HepG2 (cell line): ENCODE results near the gene PPAN. TPM values are rescaled to one million over a fixed set of nuclear protein-coding genes. Genes with fewer than 3 reads are reported as not detected.

Source experiments
- ARNTL ChIP-seq: sonication (generic); formaldehyde crosslinking; IDR thresholded peaks from 2 replicates; pipeline ENCODE4 v1.4.0; 2020; ENCODE audit warnings: mild to moderate bottlenecking, missing genetic modification reagents
- HDAC1 ChIP-seq: sonication (generic); formaldehyde crosslinking; IDR thresholded peaks from 2 replicates; pipeline ENCODE4 v1.5.1; 2020; ENCODE audit warnings: mild to moderate bottlenecking, missing genetic modification reagents
- KDM2A ChIP-seq: sonication (generic); formaldehyde crosslinking; IDR thresholded peaks from 2 replicates; pipeline ENCODE4 v1.4.0; 2020; ENCODE audit warnings: low read depth, missing genetic modification reagents, borderline replicate concordance
- KDM5B ChIP-seq: sonication (generic); formaldehyde crosslinking; IDR thresholded peaks from 2 replicates; pipeline ENCODE4 v1.4.0; 2020; ENCODE audit warnings: missing genetic modification reagents, mild to moderate bottlenecking, borderline replicate concordance
- KLF15 ChIP-seq: sonication (generic); formaldehyde crosslinking; IDR thresholded peaks from 2 replicates; pipeline ENCODE4 v1.8.1; 2023; ENCODE audit warnings: borderline replicate concordance, mild to moderate bottlenecking, inconsistent platforms, missing genetic modification reagents, mixed read lengths
- NR2F6 ChIP-seq, 2 experiments: IDR thresholded peaks; 2 replicates each; pipeline ENCODE4 v1.6.1; 2016; ENCODE audit warnings: antibody characterized with exemption in 1 of 2, mild to moderate bottlenecking in 1 of 2
- SIN3A ChIP-seq: IDR thresholded peaks from 2 replicates; pipeline ENCODE4 v1.6.1; 2011; ENCODE audit warnings: low read depth, mild to moderate bottlenecking, control low read depth, low read length, borderline replicate concordance
- SP4 ChIP-seq: sonication (generic); formaldehyde crosslinking; IDR thresholded peaks from 2 replicates; pipeline ENCODE4 v1.8.1; 2023; ENCODE audit warnings: mild to moderate bottlenecking, missing genetic modification reagents
- TBP ChIP-seq: sonication (generic); formaldehyde crosslinking; IDR thresholded peaks from 2 replicates; pipeline ENCODE4 v1.5.0; 2020; ENCODE audit warnings: missing genetic modification reagents
- TOPORS ChIP-seq: sonication (generic); formaldehyde crosslinking; IDR thresholded peaks from 2 replicates; pipeline ENCODE4 v1.8.0; 2023; ENCODE audit warnings: mild to moderate bottlenecking, missing genetic modification reagents
- ZFY ChIP-seq: sonication (generic); formaldehyde crosslinking; IDR thresholded peaks from 2 replicates; pipeline ENCODE4 v1.4.0; 2020; ENCODE audit warnings: missing genetic modification reagents
- ZNF335 ChIP-seq: sonication (generic); formaldehyde crosslinking; IDR thresholded peaks from 2 replicates; pipeline ENCODE4 v1.4.0; 2020; ENCODE audit warnings: missing genetic modification reagents
- ZNF550 ChIP-seq: sonication (generic); formaldehyde crosslinking; IDR thresholded peaks from 2 replicates; pipeline ENCODE4 v1.4.0; 2020; ENCODE audit warnings: mild to moderate bottlenecking, missing genetic modification reagents, borderline replicate concordance
- polyA plus RNA-seq, 8 experiments: library from polyadenylated mRNA; depleted of rRNA in 3 of 8; stranded (reverse) in 7 of 8; unstranded in 1 of 8; fragments of >200 nt; fragmentation: Illumina TruSeq in 4 of 8; extraction: Trizol in 4 of 8; gene quantifications; 2 replicates each; pipeline versions ENCODE4 v1.2.1 to v1.2.3, GENCODE V29; 2011 to 2016; ENCODE audit warnings: low read depth in 4 of 8, missing spikeins in 1 of 8, mixed read lengths in 1 of 8; ENCODE audit not compliant: insufficient read depth in 1 of 8
- total RNA-seq, 5 experiments: library from RNA; depleted of rRNA; stranded (reverse); fragments of >200 nt; fragmentation: Illumina TruSeq; extraction: Trizol; gene quantifications; 2 replicates each; pipeline ENCODE4 v1.2.3, GENCODE V29; 2016; ENCODE audit warnings: low read depth in 1 of 5
- TF ChIP-seq, protein P1 (sequence below): sonication (generic); formaldehyde crosslinking; IDR thresholded peaks from 2 replicates; pipeline ENCODE4 v1.4.0; 2020; ENCODE audit warnings: low read depth, mild to moderate bottlenecking, missing genetic modification reagents
- TF ChIP-seq, protein P2 (sequence below): IDR thresholded peaks from 2 replicates; pipeline ENCODE4 v1.6.1; 2018; ENCODE audit warnings: missing genetic modification reagents, mild to moderate bottlenecking, missing compliant biosample characterization
- TF ChIP-seq, protein P3 (sequence below): sonication (generic); formaldehyde crosslinking; IDR thresholded peaks from 2 replicates; pipeline ENCODE4 v1.9.0; 2021; ENCODE audit warnings: missing genetic modification reagents, mild to moderate bottlenecking, borderline replicate concordance
- TF ChIP-seq, protein P4 (sequence below): sonication (generic); formaldehyde crosslinking; IDR thresholded peaks from 2 replicates; pipeline ENCODE4 v1.9.0; 2021; ENCODE audit warnings: missing genetic modification reagents, borderline replicate concordance
- TF ChIP-seq, protein P5 (sequence below): fragments of 450-650 bp; IDR thresholded peaks from 2 replicates; pipeline ENCODE4 v1.6.1; 2017
- TF ChIP-seq, protein P6 (sequence below): sonication (generic); formaldehyde crosslinking; IDR thresholded peaks from 2 replicates; pipeline ENCODE4 v1.4.0; 2020; ENCODE audit warnings: mild to moderate bottlenecking, missing genetic modification reagents

The PPAN gene
- total and polyA plus RNA-seq, 2 of the 13 experiments (the other 11 are each of a cell fraction or from before 2014, with no cell fraction given): 36.2 to 41.9 TPM

DNA sequence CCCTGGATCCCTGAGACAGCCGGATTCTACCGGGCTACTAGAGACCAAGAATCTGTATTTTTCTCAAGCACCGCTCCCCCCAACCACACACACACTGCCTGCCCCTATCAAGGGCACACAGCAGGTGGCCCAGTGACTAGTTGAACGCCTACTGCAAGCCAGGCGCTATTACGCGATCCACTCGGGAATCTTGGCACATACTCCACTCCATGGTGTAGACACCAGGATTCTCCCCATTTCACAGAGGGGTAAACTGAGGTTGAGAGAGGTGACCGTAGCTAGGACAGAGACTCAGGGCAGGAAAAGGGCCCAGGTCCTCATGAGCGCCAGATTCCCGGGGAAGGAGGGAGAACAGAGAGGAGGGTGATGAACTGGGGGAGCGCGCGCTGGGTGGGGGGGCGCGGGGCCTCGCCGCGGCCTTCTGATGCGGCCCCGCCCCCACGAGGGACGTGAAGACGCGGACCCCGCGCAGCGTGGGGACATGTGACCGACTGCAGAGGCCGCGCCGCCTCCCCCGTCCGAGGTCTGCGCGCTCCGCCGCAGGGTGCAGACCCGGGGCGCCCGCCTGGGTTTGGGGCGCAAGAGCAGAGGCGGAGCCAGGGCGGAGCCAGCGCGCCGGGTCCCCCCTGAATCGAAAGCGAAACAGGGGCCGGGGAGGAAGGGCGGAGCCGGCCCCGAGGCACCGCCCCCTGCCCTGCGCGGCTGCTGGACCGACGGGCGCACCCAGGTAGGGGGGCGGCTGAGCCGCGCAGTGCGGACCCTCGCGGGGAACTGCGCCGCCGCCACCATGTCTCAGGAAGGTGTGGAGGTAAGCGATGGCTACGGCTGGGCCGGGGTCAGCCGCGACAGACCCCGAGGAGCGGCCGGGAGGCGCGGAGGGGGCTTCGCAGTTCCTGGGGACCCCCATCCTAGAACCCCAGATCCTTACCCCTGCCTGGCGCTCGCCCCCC, 20.2 kb upstream of the PPAN start, which contains the start of gene SHFL (continued):
- no peak for TF ChIP-seq ARNTL (CRISPR knock-in tag)
- no peak for TF ChIP-seq KLF15 (CRISPR knock-in tag)
- no peak for TF ChIP-seq ZNF335 (CRISPR knock-in tag)
- TF ChIP-seq SIN3A: peak; percentile 30; the same call in 1 of the 2 replicates
- TF ChIP-seq, protein P1, sequence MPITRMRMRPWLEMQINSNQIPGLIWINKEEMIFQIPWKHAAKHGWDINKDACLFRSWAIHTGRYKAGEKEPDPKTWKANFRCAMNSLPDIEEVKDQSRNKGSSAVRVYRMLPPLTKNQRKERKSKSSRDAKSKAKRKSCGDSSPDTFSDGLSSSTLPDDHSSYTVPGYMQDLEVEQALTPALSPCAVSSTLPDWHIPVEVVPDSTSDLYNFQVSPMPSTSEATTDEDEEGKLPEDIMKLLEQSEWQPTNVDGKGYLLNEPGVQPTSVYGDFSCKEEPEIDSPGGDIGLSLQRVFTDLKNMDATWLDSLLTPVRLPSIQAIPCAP (CRISPR knock-in tag): peak; percentile 99
- TF ChIP-seq, protein P2, sequence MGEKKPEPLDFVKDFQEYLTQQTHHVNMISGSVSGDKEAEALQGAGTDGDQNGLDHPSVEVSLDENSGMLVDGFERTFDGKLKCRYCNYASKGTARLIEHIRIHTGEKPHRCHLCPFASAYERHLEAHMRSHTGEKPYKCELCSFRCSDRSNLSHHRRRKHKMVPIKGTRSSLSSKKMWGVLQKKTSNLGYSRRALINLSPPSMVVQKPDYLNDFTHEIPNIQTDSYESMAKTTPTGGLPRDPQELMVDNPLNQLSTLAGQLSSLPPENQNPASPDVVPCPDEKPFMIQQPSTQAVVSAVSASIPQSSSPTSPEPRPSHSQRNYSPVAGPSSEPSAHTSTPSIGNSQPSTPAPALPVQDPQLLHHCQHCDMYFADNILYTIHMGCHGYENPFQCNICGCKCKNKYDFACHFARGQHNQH (CRISPR knock-in tag): 0 out of 2 replicates have a peak, but pooled peaks have one; percentile 6
- TF ChIP-seq NR2F6 (IDR thresholded peaks at IDR 0.05): no peak
- TF ChIP-seq NR2F6 (CRISPR knock-in tag; IDR thresholded peaks at IDR 0.05): no peak
- TF ChIP-seq, protein P3, sequence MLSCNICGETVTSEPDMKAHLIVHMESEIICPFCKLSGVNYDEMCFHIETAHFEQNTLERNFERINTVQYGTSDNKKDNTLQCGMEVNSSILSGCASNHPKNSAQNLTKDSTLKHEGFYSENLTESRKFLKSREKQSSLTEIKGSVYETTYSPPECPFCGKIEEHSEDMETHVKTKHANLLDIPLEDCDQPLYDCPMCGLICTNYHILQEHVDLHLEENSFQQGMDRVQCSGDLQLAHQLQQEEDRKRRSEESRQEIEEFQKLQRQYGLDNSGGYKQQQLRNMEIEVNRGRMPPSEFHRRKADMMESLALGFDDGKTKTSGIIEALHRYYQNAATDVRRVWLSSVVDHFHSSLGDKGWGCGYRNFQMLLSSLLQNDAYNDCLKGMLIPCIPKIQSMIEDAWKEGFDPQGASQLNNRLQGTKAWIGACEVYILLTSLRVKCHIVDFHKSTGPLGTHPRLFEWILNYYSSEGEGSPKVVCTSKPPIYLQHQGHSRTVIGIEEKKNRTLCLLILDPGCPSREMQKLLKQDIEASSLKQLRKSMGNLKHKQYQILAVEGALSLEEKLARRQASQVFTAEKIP (CRISPR knock-in tag): no peak
- TF ChIP-seq KDM2A: peak; percentile 48
- peak; percentile 27; the same call in 1 of the 2 replicates for TF ChIP-seq HDAC1 (CRISPR knock-in tag)
- TF ChIP-seq, protein P4, sequence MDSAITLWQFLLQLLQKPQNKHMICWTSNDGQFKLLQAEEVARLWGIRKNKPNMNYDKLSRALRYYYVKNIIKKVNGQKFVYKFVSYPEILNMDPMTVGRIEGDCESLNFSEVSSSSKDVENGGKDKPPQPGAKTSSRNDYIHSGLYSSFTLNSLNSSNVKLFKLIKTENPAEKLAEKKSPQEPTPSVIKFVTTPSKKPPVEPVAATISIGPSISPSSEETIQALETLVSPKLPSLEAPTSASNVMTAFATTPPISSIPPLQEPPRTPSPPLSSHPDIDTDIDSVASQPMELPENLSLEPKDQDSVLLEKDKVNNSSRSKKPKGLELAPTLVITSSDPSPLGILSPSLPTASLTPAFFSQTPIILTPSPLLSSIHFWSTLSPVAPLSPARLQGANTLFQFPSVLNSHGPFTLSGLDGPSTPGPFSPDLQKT (CRISPR knock-in tag): no peak
- peak; percentile 77 for TF ChIP-seq SP4 (CRISPR knock-in tag)
- TF ChIP-seq TBP (CRISPR knock-in tag): no peak
- TF ChIP-seq KDM5B (CRISPR knock-in tag): peak; percentile 85
- 0 out of 2 replicates have a peak, but pooled peaks have one; percentile 56 for TF ChIP-seq ZNF550
- TF ChIP-seq, protein P5, sequence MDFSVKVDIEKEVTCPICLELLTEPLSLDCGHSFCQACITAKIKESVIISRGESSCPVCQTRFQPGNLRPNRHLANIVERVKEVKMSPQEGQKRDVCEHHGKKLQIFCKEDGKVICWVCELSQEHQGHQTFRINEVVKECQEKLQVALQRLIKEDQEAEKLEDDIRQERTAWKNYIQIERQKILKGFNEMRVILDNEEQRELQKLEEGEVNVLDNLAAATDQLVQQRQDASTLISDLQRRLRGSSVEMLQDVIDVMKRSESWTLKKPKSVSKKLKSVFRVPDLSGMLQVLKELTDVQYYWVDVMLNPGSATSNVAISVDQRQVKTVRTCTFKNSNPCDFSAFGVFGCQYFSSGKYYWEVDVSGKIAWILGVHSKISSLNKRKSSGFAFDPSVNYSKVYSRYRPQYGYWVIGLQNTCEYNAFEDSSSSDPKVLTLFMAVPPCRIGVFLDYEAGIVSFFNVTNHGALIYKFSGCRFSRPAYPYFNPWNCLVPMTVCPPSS: no peak
- TF ChIP-seq TOPORS (CRISPR knock-in tag): no peak
- TF ChIP-seq ZFY: peak; percentile 65
- TF ChIP-seq, protein P6, sequence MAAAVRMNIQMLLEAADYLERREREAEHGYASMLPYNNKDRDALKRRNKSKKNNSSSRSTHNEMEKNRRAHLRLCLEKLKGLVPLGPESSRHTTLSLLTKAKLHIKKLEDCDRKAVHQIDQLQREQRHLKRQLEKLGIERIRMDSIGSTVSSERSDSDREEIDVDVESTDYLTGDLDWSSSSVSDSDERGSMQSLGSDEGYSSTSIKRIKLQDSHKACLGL (CRISPR knock-in tag): peak; percentile 63; the same call in 1 of the 2 replicates
